Karpas-422 (cell line): ENCODE data around the gene TEF. TPM values are rescaled to one million over a fixed set of nuclear protein-coding genes. Genes with fewer than 3 reads are reported as not detected.
A peak's percentile ranks its signal among the peaks of the same experiment; 100 is the strongest.
"Not testable (repeated sequence)": the region's sequence is repeated elsewhere in the genome, so short reads cannot be mapped to it uniquely, and the experiment has no call there.

ENCODE experiments used
- DNase-seq: peaks from one replicate; pipeline ENCODE4 v3.0.0-alpha.2; 2015
- H2AFZ ChIP-seq: fragments of 200-600 bp; sonication (generic); 2 replicates; pipeline ENCODE4 v1.6.1; 2014; ENCODE audit warnings: antibody characterized with exemption, low read length, mixed read lengths
- H3K27ac ChIP-seq: fragments of 200-600 bp; sonication (generic); 2 replicates; pipeline ENCODE4 v1.5.1; 2014; ENCODE audit warnings: mild to moderate bottlenecking, low read length, moderate library complexity
- H3K27me3 ChIP-seq: fragments of 200-600 bp; sonication (generic); 2 replicates; pipeline ENCODE4 v1.6.1; 2014; ENCODE audit warnings: low read length, mixed read lengths
- H3K36me3 ChIP-seq: fragments of 200-600 bp; sonication (generic); 2 replicates; pipeline ENCODE4 v1.6.1; 2014; ENCODE audit warnings: low read length, mixed read lengths; ENCODE audit not compliant: insufficient read depth
- H3K4me1 ChIP-seq: fragments of 200-600 bp; sonication (generic); 2 replicates; pipeline ENCODE4 v1.6.1; 2014; ENCODE audit warnings: mild to moderate bottlenecking, low read length, mixed read lengths
- H3K4me2 ChIP-seq: fragments of 200-600 bp; sonication (generic); 2 replicates; pipeline ENCODE4 v1.6.1; 2014; ENCODE audit warnings: low read length, low read depth, mild to moderate bottlenecking; ENCODE audit not compliant: poor library complexity, severe bottlenecking
- H3K4me3 ChIP-seq: fragments of 200-600 bp; sonication (generic); 2 replicates; pipeline ENCODE4 v1.5.1; 2014; ENCODE audit warnings: mild to moderate bottlenecking, antibody characterized with exemption, low read length, mixed read lengths
- H3K79me2 ChIP-seq: fragments of 200-600 bp; sonication (generic); 2 replicates; pipeline ENCODE4 v1.6.1; 2014; ENCODE audit warnings: mild to moderate bottlenecking, low read length, mixed read lengths
- H3K9ac ChIP-seq: fragments of 200-600 bp; sonication (generic); 2 replicates; pipeline ENCODE4 v1.6.0; 2014; ENCODE audit warnings: low read length
- H3K9me2 ChIP-seq: fragments of 200-600 bp; sonication (generic), shearing (Covaris generic); replicated peaks from 2 replicates; pipeline ENCODE4 v1.6.0; 2014; ENCODE audit warnings: mild to moderate bottlenecking, low read length, moderate library complexity; ENCODE audit not compliant: insufficient read depth
- H3K9me3 ChIP-seq: fragments of 300-700, 200-600 bp; sonication (generic); 2 replicates; pipeline ENCODE4 v1.6.1; 2014; ENCODE audit warnings: low read length, mixed read lengths
- H4K20me1 ChIP-seq: fragments of 200-600 bp; sonication (generic); 2 replicates; pipeline ENCODE4 v1.6.1; 2014; ENCODE audit warnings: mild to moderate bottlenecking, antibody characterized with exemption, low read length, low read depth; ENCODE audit not compliant: insufficient read depth
- total RNA-seq: library from RNA; depleted of rRNA; stranded (reverse); fragments of >200 nt; shearing (Covaris generic); gene quantifications from 2 replicates; pipeline ENCODE4 v1.2.3, GENCODE V29; 2014; ENCODE audit warnings: low replicate concordance

TEF gene
- total RNA-seq, 1 experiment from 2014 or later, result 4.4 TPM

DNA sequence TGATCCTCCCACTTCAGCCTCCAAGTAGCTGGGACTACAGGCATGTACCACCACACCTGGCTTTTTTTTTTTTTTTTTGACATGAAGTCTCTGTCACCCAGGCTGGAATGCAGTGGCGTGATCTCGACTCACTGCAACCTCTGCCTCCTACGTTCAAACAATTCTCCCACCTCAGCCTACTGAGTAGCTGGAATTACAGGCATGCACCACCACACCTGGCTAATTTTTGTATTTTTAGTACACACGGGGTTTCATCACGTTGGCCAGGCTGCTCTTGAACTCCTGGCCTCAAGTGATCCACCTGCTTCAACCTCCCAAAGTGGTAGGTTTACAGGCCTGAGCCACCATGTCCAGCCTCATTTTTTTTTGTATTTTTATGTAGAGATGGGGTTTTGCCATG is 58.8 kb downstream of the TEF start:
- H3K4me3 ChIP-seq, H3K9me3 ChIP-seq, H3K4me2 ChIP-seq, H3K27ac ChIP-seq, H2AFZ ChIP-seq, H3K27me3 ChIP-seq, DNase-seq, H3K9me2 ChIP-seq, H3K9ac ChIP-seq: not testable (repeated sequence)
- Histone ChIP-seq H3K79me2 (peaks cover 79% of the 10 kb centered on the region), H3K4me1 (peaks cover 34% of the 10 kb centered on the region), H3K36me3 (peaks cover 38% of the 10 kb centered on the region), H4K20me1 (peaks cover 11% of the 10 kb centered on the region; the same call in 1 of the 2 replicates)

- peak overlapping the region; percentile 46 for H3K27ac ChIP-seq
- peak overlapping the region; percentile 2; the same call in 1 of the 2 replicates for H3K9ac ChIP-seq
- H3K36me3 ChIP-seq, result peaks cover 20% of the 10 kb centered on the region
- H3K27me3 ChIP-seq, result no peaks in the 10 kb centered on the region
- H3K4me3 ChIP-seq, result no peak overlapping the region
- H2AFZ ChIP-seq, result no peak overlapping the region
- no peaks in the 10 kb centered on the region for H3K9me2 ChIP-seq
- peak overlapping the region; percentile 3 for H3K4me2 ChIP-seq
- H4K20me1 ChIP-seq, result peaks cover 15% of the 10 kb centered on the region
- no peak for DNase-seq
- peaks cover 79% of the 10 kb centered on the region for H3K79me2 ChIP-seq
- peaks cover 34% of the 10 kb centered on the region for H3K4me1 ChIP-seq
- no peaks in the 10 kb centered on the region for H3K9me3 ChIP-seq
Measured at GRCh38 chr22:41442240-41442792, 60.6 kb downstream of the TEF start.

DNA sequence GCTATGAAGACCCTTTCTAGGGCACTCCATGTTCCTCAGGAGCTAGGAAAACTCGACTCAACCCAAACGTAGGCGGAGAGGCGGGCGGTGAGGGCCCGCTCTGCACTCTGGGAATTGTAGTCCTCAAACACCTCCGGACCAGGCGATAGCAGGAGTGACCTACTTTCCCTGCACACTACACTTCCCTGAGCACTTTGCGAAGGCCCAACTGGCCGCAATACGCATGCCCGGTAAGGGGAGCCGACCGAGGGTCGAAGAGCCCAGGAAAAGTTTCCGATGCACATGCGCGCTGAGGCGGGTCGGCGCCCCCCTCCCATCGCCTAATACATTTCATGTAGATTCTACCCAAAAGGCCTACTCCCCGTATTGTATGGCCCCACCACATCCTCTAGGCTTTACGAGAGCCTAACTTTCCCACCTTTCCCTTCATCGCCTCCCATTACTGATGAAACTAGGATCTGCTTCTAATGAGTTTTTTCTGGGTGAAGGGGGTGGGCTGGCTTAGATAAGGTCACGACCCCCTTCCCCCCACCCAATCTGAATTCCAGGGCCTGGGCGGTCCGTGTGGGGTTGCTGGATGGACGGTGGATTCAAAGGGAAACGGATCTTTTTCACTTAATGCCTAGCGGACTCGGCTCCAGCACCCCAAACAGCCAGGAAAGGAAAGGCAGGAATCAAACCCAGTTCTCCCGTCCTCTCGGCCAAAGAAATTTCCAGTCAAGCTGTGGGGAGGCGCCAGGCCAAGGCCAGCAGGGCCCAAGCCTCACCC is 62.8 kb downstream of the TEF start:
- H4K20me1 ChIP-seq, result peaks cover 15% of the 10 kb centered on the region
- H2AFZ ChIP-seq, result no peak overlapping the region
- H3K9me2 ChIP-seq, result no peaks in the 10 kb centered on the region
- H3K27me3 ChIP-seq, result no peaks in the 10 kb centered on the region
- no peaks in the 10 kb centered on the region for H3K9me3 ChIP-seq
- H3K4me3 ChIP-seq, result peak overlapping the region; percentile 97
- peaks cover 66% of the 10 kb centered on the region for H3K79me2 ChIP-seq
- peak overlapping the region; percentile 92 for H3K4me2 ChIP-seq
- peak; percentile 94 for DNase-seq
- peaks cover 40% of the 10 kb centered on the region for H3K4me1 ChIP-seq
- peak overlapping the region; percentile 96 for H3K27ac ChIP-seq
- peak overlapping the region; percentile 96 for H3K9ac ChIP-seq
- H3K36me3 ChIP-seq, result peaks cover 18% of the 10 kb centered on the region

DNA sequence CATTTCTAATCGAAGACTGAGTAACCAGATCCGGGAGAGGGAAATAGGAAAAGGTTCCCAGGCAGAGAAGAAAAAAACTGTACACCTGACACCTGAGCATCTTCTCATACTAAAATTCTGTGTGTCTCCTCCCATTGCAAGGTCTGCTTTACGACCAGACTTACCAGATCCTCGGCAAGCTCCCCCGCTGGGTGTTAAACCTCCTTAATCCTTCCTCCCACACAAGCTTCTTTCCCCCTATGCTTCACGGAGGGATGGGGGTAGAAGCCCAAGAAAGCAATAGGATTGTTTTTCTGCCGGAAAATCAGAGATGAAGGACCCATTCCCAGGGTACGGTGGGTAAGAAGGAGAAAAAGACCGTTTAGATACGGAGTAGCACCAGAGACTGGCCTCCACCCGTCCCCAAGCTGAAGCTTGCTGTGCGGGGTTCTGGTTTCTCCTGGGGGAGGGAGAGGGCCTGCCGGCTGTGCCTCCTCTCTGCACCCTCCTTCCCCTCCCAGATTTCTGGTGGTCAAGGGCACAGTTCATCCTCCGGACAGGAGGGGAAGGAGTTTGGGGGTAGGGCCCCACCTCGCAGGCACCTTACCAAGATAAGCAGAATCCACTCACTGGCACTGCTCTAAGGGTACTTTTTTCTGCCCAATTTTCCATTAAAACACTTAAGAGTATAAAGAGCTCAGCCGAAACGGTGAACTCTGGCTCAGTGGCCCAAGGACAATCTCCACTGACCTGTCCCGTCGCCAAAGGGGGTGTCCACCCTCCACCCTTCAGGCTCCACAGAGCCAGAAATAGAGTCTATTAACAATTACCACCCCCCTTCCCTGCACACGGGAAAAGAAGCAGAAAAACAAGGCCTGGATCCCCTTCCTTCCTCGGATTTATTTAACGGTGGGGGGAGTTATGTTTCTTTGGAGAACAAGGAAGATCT is 63.7 kb downstream of the TEF start:
- no peaks in the 10 kb centered on the region for H3K9me2 ChIP-seq
- peaks cover 37% of the 10 kb centered on the region for H3K4me1 ChIP-seq
- peaks cover 15% of the 10 kb centered on the region for H4K20me1 ChIP-seq
- peaks cover 18% of the 10 kb centered on the region for H3K36me3 ChIP-seq
- H3K4me3 ChIP-seq, result peak overlapping the region; percentile 97
- peak overlapping the region; percentile 92 for H3K4me2 ChIP-seq
- H2AFZ ChIP-seq, result no peak overlapping the region
- no peaks in the 10 kb centered on the region for H3K27me3 ChIP-seq
- DNase-seq, result peak; percentile 67
- peak overlapping the region; percentile 96 for H3K9ac ChIP-seq
- H3K79me2 ChIP-seq, result peaks cover 60% of the 10 kb centered on the region
- no peaks in the 10 kb centered on the region for H3K9me3 ChIP-seq
- H3K27ac ChIP-seq, result peak overlapping the region; percentile 96

- Histone ChIP-seq H3K27me3 (no peaks in the 10 kb centered on the region), H3K4me1 (peaks cover 37% of the 10 kb centered on the region), H3K36me3 (peaks cover 18% of the 10 kb centered on the region), H3K4me3 (peak overlapping the region; percentile 97), H2AFZ (no peak overlapping the region), H3K9me3 (no peaks in the 10 kb centered on the region), H3K9me2 (no peaks in the 10 kb centered on the region), H3K9ac (peak overlapping the region; percentile 96), H3K4me2 (peak overlapping the region; percentile 92), H3K79me2 (peaks cover 53% of the 10 kb centered on the region), H3K27ac (peak overlapping the region; percentile 96), H4K20me1 (peaks cover 15% of the 10 kb centered on the region)
- peak; percentile 64 for DNase-seq
Measured at GRCh38 chr22:41446057-41446501, 64.3 kb downstream of the TEF start.

- Histone ChIP-seq H3K9ac (peak within 1 kb of the TSS; percentile 96), H4K20me1 (peaks cover 15% of the 10 kb centered on the region), H3K4me1 (peaks cover 37% of the 10 kb centered on the region), H3K36me3 (peaks cover 18% of the 10 kb centered on the region), H3K27ac (peak within 1 kb of the TSS; percentile 96), H3K9me2 (no peaks in the 10 kb centered on the region), H3K4me3 (peak within 1 kb of the TSS; percentile 97), H2AFZ (no peak within 1 kb of the TSS), H3K79me2 (peaks cover 48% of the 10 kb centered on the region), H3K27me3 (no peaks in the 10 kb centered on the region), H3K9me3 (no peaks in the 10 kb centered on the region), H3K4me2 (peak within 1 kb of the TSS; percentile 92)
- peak; percentile 98 for DNase-seq
Measured at GRCh38 chr22:41446639-41447434, 65.1 kb downstream of the TEF start, which contains the start of gene TOB2. Gene TOB2, minus strand, starts transcription at chr22:41446801. Its CDS starts 9,456 bp downstream, at chr22:41437345.

GRCh38 chr22:41447435-41448188 is 65.9 kb downstream of the TEF start:
- Histone ChIP-seq H2AFZ (no peak overlapping the region), H3K27ac (peak overlapping the region; percentile 96), H3K4me3 (peak overlapping the region; percentile 97), H3K4me1 (peaks cover 32% of the 10 kb centered on the region), H3K4me2 (peak overlapping the region; percentile 92), H3K9me2 (no peaks in the 10 kb centered on the region), H4K20me1 (peaks cover 15% of the 10 kb centered on the region), H3K79me2 (peaks cover 40% of the 10 kb centered on the region), H3K9me3 (no peaks in the 10 kb centered on the region), H3K27me3 (no peaks in the 10 kb centered on the region), H3K36me3 (peaks cover 11% of the 10 kb centered on the region), H3K9ac (peak overlapping the region; percentile 96)
- DNase-seq, result peak; percentile 89
